ENCODE data around the gene GFRA1. TPM values are rescaled to one million over a fixed set of nuclear protein-coding genes. Genes with fewer than 3 reads are reported as not detected.

Gene GFRA1
- total RNA-seq, 1 experiment from 2014 or later = not detected

DNA sequence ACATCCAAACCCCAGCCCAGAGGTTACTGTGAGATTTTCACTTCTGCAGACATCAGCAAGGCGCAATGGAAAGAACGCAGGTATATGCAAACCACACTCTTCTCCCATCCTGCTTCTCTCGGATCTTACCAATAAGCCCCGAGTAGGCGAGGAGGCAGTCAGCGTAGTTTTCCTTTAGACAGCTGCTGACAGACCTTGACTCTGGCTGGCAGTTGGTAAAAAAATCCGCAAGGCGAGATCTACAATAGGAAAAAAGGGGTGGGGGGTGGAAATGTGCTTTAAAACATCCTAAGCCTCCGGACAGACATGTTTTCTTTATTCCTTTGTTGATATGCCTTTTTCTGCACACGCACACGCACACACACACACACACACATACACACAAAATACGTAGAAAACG lies 176.5 kb downstream of the GFRA1 start:
- peaks cover 91% of the 10 kb centered on the region for H3K27me3 ChIP-seq (replicated peaks; ENCODE audit: insufficient read depth, low read depth, low read length, poor library complexity)
- H3K9me3 ChIP-seq (ENCODE audit: low read depth, low read length, poor library complexity, severe bottlenecking) = no peaks in the 10 kb centered on the region
- ChIA-PET POLR2A (ENCODE audit: low non-redundant PET) (no interaction called here), CTCF (no interaction called here)
- intact Hi-C loops (cut with micrococcal nuclease; ENCODE audit: unreplicated experiment) = no loop called here
- no peaks in the 10 kb centered on the region for H3K4me1 ChIP-seq (ENCODE audit: insufficient read depth, low read length, poor library complexity, severe bottlenecking)
- H3K4me3 ChIP-seq (ENCODE audit: low read depth, low read length, poor library complexity, severe bottlenecking) = no peak overlapping the region
- H3K27ac ChIP-seq (ENCODE audit: low read depth, low read length, poor library complexity, severe bottlenecking) = no peak overlapping the region
- H3K36me3 ChIP-seq (ENCODE audit: insufficient read depth, low read length, poor library complexity, severe bottlenecking) = no peaks in the 10 kb centered on the region
- BruUV-seq (replicated peaks) = no TSS peak
- no peak for TF ChIP-seq EZH2 (IDR thresholded peaks at IDR 0.05; ENCODE audit: borderline replicate concordance, low read depth, low read length, poor library complexity, severe bottlenecking)
- TF ChIP-seq, protein P1, sequence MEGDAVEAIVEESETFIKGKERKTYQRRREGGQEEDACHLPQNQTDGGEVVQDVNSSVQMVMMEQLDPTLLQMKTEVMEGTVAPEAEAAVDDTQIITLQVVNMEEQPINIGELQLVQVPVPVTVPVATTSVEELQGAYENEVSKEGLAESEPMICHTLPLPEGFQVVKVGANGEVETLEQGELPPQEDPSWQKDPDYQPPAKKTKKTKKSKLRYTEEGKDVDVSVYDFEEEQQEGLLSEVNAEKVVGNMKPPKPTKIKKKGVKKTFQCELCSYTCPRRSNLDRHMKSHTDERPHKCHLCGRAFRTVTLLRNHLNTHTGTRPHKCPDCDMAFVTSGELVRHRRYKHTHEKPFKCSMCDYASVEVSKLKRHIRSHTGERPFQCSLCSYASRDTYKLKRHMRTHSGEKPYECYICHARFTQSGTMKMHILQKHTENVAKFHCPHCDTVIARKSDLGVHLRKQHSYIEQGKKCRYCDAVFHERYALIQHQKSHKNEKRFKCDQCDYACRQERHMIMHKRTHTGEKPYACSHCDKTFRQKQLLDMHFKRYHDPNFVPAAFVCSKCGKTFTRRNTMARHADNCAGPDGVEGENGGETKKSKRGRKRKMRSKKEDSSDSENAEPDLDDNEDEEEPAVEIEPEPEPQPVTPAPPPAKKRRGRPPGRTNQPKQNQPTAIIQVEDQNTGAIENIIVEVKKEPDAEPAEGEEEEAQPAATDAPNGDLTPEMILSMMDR (conservative IDR thresholded peaks at IDR 0.05; ENCODE audit: low read depth, low read length) = no peak
- no peak for DNase-seq (ENCODE audit: low spot score)

DNA sequence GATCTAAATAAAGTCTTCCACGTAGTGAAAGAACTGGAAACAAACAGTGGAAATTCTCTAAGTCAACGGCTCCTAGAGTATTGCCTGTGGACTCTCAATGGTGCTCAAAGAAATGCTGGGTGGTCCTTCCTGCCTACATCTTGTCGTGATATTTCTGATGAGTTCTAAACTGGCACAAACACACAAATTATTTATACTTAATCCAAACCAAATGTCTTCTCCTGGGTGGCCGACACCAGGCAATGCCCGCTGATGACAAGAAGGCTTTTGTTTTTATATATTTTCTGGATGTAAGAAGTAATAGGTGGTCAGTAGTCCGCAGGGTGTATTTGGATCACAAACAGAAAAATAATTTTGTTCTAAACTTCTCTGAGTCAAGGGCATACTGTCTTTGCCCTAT lies 178.7 kb downstream of the GFRA1 start:
- TF ChIP-seq, protein P1 (conservative IDR thresholded peaks at IDR 0.05; ENCODE audit: low read depth, low read length) = no peak
- no peak for TF ChIP-seq EZH2 (IDR thresholded peaks at IDR 0.05; ENCODE audit: borderline replicate concordance, low read depth, low read length, poor library complexity, severe bottlenecking)
- no peaks in the 10 kb centered on the region for H3K9me3 ChIP-seq (ENCODE audit: low read depth, low read length, poor library complexity, severe bottlenecking)
- intact Hi-C loops (cut with micrococcal nuclease; ENCODE audit: unreplicated experiment) = no loop called here
- no peak overlapping the region for H3K27ac ChIP-seq (ENCODE audit: low read depth, low read length, poor library complexity, severe bottlenecking)
- CTCF ChIA-PET = no interaction called here
- no peaks in the 10 kb centered on the region for H3K4me1 ChIP-seq (ENCODE audit: insufficient read depth, low read length, poor library complexity, severe bottlenecking)
- no TSS peak for BruUV-seq (replicated peaks)
- H3K27me3 ChIP-seq (replicated peaks; ENCODE audit: insufficient read depth, low read depth, low read length, poor library complexity) = peaks cover 96% of the 10 kb centered on the region
- H3K36me3 ChIP-seq (ENCODE audit: insufficient read depth, low read length, poor library complexity, severe bottlenecking) = no peaks in the 10 kb centered on the region
- no peak overlapping the region for H3K4me3 ChIP-seq (ENCODE audit: low read depth, low read length, poor library complexity, severe bottlenecking)
- POLR2A ChIA-PET (ENCODE audit: low non-redundant PET) = no interaction called here
- no peak for DNase-seq (ENCODE audit: low spot score)

DNA sequence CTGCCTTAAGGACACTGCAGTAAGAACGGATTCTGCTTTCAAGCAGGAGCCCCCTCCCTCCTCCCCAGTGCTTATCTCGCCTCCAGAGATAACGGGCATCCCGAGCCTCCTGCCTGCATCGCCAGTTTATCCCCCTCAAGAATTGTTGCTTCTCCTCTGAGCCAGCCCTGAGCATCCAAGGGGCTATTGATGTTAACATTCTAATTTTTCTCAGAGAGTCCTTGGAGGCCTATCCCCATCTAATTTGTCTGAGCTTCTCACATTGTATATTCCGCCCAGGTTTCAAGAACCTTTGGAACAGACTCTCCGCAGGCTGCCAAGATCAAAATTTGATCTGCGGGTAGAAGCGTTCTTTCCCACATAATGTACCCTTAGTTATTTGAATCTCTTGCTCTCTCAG lies 180.0 kb downstream of the GFRA1 start:
- DNase-seq (ENCODE audit: low spot score) = no peak
- CTCF ChIA-PET = no interaction called here
- Histone ChIP-seq H3K4me1 (ENCODE audit: insufficient read depth, low read length, poor library complexity, severe bottlenecking) (no peaks in the 10 kb centered on the region), H3K27me3 (replicated peaks; ENCODE audit: insufficient read depth, low read depth, low read length, poor library complexity) (peaks cover 92% of the 10 kb centered on the region), H3K27ac (ENCODE audit: low read depth, low read length, poor library complexity, severe bottlenecking) (no peak overlapping the region), H3K36me3 (ENCODE audit: insufficient read depth, low read length, poor library complexity, severe bottlenecking) (no peaks in the 10 kb centered on the region), H3K9me3 (ENCODE audit: low read depth, low read length, poor library complexity, severe bottlenecking) (no peaks in the 10 kb centered on the region), H3K4me3 (ENCODE audit: low read depth, low read length, poor library complexity, severe bottlenecking) (no peak overlapping the region)
- TF ChIP-seq, protein P1 (conservative IDR thresholded peaks at IDR 0.05; ENCODE audit: low read depth, low read length) = no peak
- TF ChIP-seq EZH2 (IDR thresholded peaks at IDR 0.05; ENCODE audit: borderline replicate concordance, low read depth, low read length, poor library complexity, severe bottlenecking) = no peak
- POLR2A ChIA-PET (ENCODE audit: low non-redundant PET) = no interaction called here
- BruUV-seq (replicated peaks) = no TSS peak
- intact Hi-C loops (cut with micrococcal nuclease; ENCODE audit: unreplicated experiment) = no loop called here

Data from A673 (cell line).